Naive thymus-derived CD4-positive, alpha-beta T cell (primary cell): ENCODE measurements around the gene ITGAL. TPM values are rescaled to one million over a fixed set of nuclear protein-coding genes. Genes with fewer than 3 reads are reported as not detected.
"Not testable (repeated sequence)": the region's sequence is repeated elsewhere in the genome, so short reads cannot be mapped to it uniquely, and the experiment has no call there.

ENCODE experiments used
- ATAC-seq: fragments of 150-1000 bp; cut with Tn5 transposase; 2 replicates; pipeline ENCODE4 v1.10.0; 2021; ENCODE audit warnings: mild to moderate bottlenecking, moderate library complexity
- CTCF ChIA-PET: fragments of 350-600 bp; sonication (Branson Sonifier 250); formaldehyde crosslinking; loops from one replicate; lab custom pipeline; 2021; ENCODE audit warnings: antibody characterized with exemption; lab: Charles Lee
- POLR2A ChIA-PET: fragments of 350-600 bp; sonication (Branson Sonifier 250); formaldehyde crosslinking; loops from one replicate; lab custom pipeline; 2021; ENCODE audit warnings: antibody characterized with exemption, inconsistent platforms; lab: Charles Lee
- DNase-seq, 9 donors: peaks; one replicate each; pipeline versions ENCODE4 v3.0.0 to v3.0.0-alpha.2; 2020 to 2022; ENCODE audit warnings: mixed read lengths in 1 of 9
- H3K27ac ChIP-seq: one replicate; pipeline ENCODE4 v1.7.0; 2013; ENCODE audit warnings: mild to moderate bottlenecking, low read depth, low read length, moderate library complexity
- H3K27me3 ChIP-seq, 2 donors: one replicate each; pipeline ENCODE4 v1.7.0; 2013; ENCODE audit warnings: low read length in 2 of 2, mild to moderate bottlenecking in 2 of 2, moderate library complexity in 2 of 2; ENCODE audit not compliant: control insufficient read depth in 2 of 2, insufficient read depth in 2 of 2
- H3K36me3 ChIP-seq, 3 experiments: 1 replicate in 2 of 3; 2 replicates in 1 of 3; pipeline ENCODE4 v1.7.0; 2013; ENCODE audit warnings: low read length in 3 of 3, mild to moderate bottlenecking in 3 of 3, moderate library complexity in 1 of 3; ENCODE audit not compliant: insufficient read depth in 3 of 3, control insufficient read depth in 2 of 3
- H3K4me1 ChIP-seq, 2 donors: one replicate each; pipeline ENCODE4 v1.7.0; 2013; ENCODE audit warnings: low read length in 2 of 2, mild to moderate bottlenecking in 2 of 2, moderate library complexity in 1 of 2; ENCODE audit not compliant: control insufficient read depth in 2 of 2, insufficient read depth in 2 of 2
- H3K4me3 ChIP-seq: 2 replicates; pipeline ENCODE4 v1.7.0; 2013; ENCODE audit warnings: mild to moderate bottlenecking, low read length
- H3K9me3 ChIP-seq, 3 experiments: 1 replicate in 2 of 3; 2 replicates in 1 of 3; pipeline ENCODE4 v1.7.0; 2013; ENCODE audit warnings: low read length in 3 of 3; ENCODE audit not compliant: control insufficient read depth in 2 of 3
- H3K27ac Mint-ChIP-seq, 9 donors: one replicate each; pipeline ENCODE4 v1.8.0; 2020 to 2022; ENCODE audit warnings: mixed read lengths in 9 of 9, mild to moderate bottlenecking in 8 of 9, moderate library complexity in 5 of 9, inconsistent platforms in 2 of 9
- H3K27me3 Mint-ChIP-seq, 5 donors: one replicate each; pipeline ENCODE4 v1.8.0; 2021 to 2022; ENCODE audit warnings: mixed read lengths in 5 of 5, mild to moderate bottlenecking in 1 of 5
- H3K36me3 Mint-ChIP-seq, 5 donors: one replicate each; pipeline ENCODE4 v1.8.0; 2020 to 2022; ENCODE audit warnings: mixed read lengths in 5 of 5, mild to moderate bottlenecking in 3 of 5, inconsistent platforms in 1 of 5
- H3K4me1 Mint-ChIP-seq, 7 donors: one replicate each; pipeline ENCODE4 v1.8.0; 2020 to 2022; ENCODE audit warnings: mixed read lengths in 7 of 7, mild to moderate bottlenecking in 3 of 7, inconsistent platforms in 1 of 7
- H3K4me3 Mint-ChIP-seq, 10 donors: one replicate each; pipeline ENCODE4 v1.8.0; 2020 to 2022; ENCODE audit warnings: mild to moderate bottlenecking in 10 of 10, mixed read lengths in 10 of 10, moderate library complexity in 6 of 10, inconsistent platforms in 2 of 10
- H3K9me3 Mint-ChIP-seq, 11 donors: one replicate each; pipeline ENCODE4 v1.8.0; 2020 to 2022; ENCODE audit warnings: mixed read lengths in 11 of 11, mild to moderate bottlenecking in 4 of 11, inconsistent platforms in 1 of 11, moderate library complexity in 1 of 11
- intact Hi-C, 2 donors: fragments of 100-400 bp; cut with micrococcal nuclease; formaldehyde crosslinking; loops; one replicate each; pipeline ENCODE4 v1.15.1; 2023
- polyA plus RNA-seq, 2 donors: library from polyadenylated mRNA; unstranded; fragments of 300-500 nt; fragmentation: Illumina TruSeq; gene quantifications; one replicate each; pipeline ENCODE4 v1.2.3, GENCODE V29; 2021
- total RNA-seq, 6 experiments: library from RNA in 5 of 6; stranded (reverse) in 5 of 6; gene quantifications; 1 replicate in 5 of 6; 2 replicates in 1 of 6; pipeline ENCODE4 v1.2.3 and lab custom pipeline; 2021 to 2026

The ITGAL gene
- total and polyA plus RNA-seq, 7 experiments from 2014 or later: 110 to 629 (median 411) TPM

DNA sequence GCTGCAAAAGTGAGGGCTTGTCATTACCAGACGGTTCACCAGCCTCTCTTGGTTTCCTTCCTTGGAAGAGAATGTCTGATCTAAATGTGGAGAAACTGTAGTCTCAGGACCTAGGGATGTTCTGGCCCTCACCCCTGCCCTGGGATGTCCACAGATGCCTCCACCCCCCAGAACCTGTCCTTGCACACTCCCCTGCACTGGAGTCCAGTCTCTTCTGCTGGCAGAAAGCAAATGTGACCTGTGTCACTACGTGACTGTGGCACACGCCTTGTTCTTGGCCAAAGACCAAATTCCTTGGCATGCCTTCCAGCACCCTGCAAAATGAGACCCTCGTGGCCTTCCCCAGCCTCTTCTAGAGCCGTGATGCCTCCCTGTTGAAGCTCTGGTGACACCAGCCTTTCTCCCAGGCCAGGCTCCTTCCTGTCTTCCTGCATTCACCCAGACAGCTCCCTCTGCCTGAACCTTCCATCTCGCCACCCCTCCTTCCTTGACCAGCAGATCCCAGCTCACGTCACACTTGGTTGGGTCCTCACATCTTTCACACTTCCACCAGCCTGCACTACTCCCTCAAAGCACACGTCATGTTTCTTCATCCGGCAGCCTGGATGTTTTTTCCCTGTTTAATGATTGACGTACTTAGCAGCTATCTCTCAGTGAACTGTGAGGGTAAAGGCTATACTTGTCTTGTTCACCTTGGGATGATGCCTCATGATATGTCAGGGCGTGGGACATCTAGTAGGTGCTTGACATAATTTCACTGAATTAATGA is 49.5 kb downstream of the ITGAL start:
- Mint-ChIP-seq H3K4me1 (peaks cover 0 to 25% (median 6%) of the 10 kb centered on the region in 7 donors), H3K36me3 (peaks cover 8 to 34% (median 13%) of the 10 kb centered on the region in 5 donors), H3K27ac (peak overlapping the region in 4 of 9 donors; percentile 26 to 69 (median 50)), H3K9me3 (peaks cover 0 to 2% (median 0%) of the 10 kb centered on the region in 11 donors), H3K4me3 (peak overlapping the region in 1 of 10 donors; percentile 35), H3K27me3 (no peaks in the 10 kb centered on the region)
- H3K27ac ChIP-seq: no peak overlapping the region
- H3K4me1 ChIP-seq: no peaks in the 10 kb centered on the region
- DNase-seq (no peak), ATAC-seq (no peak)
- CTCF ChIA-PET: interaction anchor here (0.6 to 1.2 kb wide), 2 partner anchors 13 to 14 kb away, joined by 3 read pairs; no protein-coding TSS in a partner anchor
- no peaks in the 10 kb centered on the region for H3K27me3 ChIP-seq
- intact Hi-C loops: no loop called here
- POLR2A ChIA-PET: interaction anchor here (0.6 to 1.5 kb wide), 7 partner anchors 12 to 50 kb away, joined by 3 to 6 read pairs (median 4); partner anchors contain the start of genes ZNF688 and ZNF764
- H3K36me3 ChIP-seq: peaks cover 13 to 55% (median 14%) of the 10 kb centered on the region in 3 experiments
- no peak overlapping the region for H3K4me3 ChIP-seq
- H3K9me3 ChIP-seq: no peaks in the 10 kb centered on the region

DNA sequence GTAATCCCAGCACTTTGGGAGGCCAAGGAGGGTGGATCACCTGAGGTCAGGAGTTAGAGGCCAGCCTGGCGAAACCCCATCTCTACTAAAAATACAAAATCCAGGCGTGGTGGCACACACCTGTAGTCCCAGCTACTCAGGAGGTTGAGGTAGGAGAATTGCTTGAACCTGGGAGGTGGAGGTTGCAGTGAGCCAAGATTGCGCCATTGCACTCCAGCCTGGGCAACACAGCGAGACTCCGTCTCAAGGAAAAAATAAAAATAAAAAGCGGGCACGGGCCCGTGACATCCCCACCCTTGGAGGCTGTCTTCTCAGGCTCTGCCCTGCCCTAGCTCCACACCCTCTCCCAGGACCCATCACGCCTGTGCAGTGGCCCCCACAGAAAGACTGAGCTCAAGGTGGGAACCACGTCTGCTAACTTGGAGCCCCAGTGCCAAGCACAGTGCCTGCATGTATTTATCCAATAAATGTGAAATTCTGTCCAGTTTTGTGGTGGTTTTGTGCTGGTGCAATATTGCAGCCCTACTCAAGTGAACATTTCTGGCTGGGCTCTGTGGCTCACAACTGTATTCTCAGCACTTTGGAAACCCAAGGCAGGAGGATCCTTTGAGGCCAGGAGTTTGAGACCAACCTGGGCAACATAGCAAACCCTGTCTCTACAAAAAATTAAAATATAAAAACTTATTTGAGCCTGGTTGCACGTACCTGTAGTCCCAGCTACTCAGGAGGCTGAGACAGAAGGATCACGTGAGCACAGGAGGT is 50.3 kb downstream of the ITGAL start:
- ChIA-PET CTCF (interaction anchor here (0.6 to 1.2 kb wide), 2 partner anchors 12 to 15 kb away, joined by 3 read pairs; no protein-coding TSS in a partner anchor), POLR2A (interaction anchor here (0.6 to 1.5 kb wide), 9 partner anchors 11 to 80 kb away, joined by 3 to 6 read pairs (median 3); partner anchors contain the start of genes ZNF688 and ZNF764)
- peak overlapping the region in 1 of 10 donors; percentile 35 for H3K4me3 Mint-ChIP-seq
- H3K9me3 Mint-ChIP-seq, H3K4me3 ChIP-seq, H3K9me3 ChIP-seq, H3K27ac ChIP-seq, H3K27me3 Mint-ChIP-seq, DNase-seq, H3K4me1 ChIP-seq, intact Hi-C loops, H3K27me3 ChIP-seq, ATAC-seq: not testable (repeated sequence)
- H3K36me3 Mint-ChIP-seq: peaks cover 8 to 31% (median 13%) of the 10 kb centered on the region in 5 donors
- peaks cover 6 to 26% (median 13%) of the 10 kb centered on the region in 7 donors for H3K4me1 Mint-ChIP-seq
- peak overlapping the region in 3 of 9 donors; percentile 26 to 65 (median 43) for H3K27ac Mint-ChIP-seq
- peaks cover 8 to 48% (median 13%) of the 10 kb centered on the region in 3 experiments for H3K36me3 ChIP-seq

DNA sequence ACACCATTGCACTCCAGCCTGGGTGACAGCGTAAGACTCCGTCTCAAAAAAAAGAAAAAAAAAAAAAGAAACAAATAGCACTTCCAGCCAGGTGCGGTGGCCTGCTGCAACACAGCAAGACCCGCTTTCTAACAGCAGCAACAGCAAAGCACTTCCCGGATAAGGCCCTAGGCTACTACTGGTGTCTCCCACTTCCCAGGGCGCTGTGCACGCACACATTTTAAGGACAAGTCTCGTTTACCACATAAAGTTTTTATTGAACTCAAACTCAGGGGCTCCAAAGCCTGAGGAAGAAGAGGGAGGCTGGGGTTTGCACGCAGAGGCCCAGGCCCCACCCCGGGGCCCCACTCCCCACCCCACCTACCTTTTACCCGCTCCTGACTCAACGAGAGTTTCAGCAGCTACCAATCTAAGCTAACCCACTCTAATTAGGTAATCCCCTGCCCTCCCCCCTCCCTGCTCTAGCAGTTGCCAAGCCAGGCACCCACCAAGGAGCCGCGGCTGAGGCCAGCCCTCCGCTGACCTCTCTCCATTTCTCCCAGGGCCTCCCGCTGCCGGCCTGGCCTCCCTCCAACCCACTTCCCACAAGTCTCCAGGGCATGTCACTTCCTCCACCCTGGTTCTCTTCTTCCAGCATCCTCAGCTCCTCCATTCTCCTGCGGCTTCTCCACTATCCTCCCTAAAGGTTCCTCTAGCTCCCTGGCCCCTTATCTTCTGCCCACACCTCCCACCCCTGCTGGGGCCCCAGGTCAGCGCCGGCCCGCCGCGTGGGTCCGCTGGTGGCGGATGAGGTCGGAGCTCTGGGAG is 51.4 kb downstream of the ITGAL start:
- no peaks in the 10 kb centered on the region for H3K27me3 Mint-ChIP-seq
- peaks cover 6 to 37% (median 7%) of the 10 kb centered on the region in 3 experiments for H3K36me3 ChIP-seq
- ChIA-PET CTCF (interaction anchor here (0.9 to 1.2 kb wide), 2 partner anchors 12 to 75 kb away, joined by 3 to 6 read pairs; no protein-coding TSS in a partner anchor), POLR2A (interaction anchor here (0.5 to 2.1 kb wide), 7 partner anchors 10 to 94 kb away, joined by 3 to 13 read pairs (median 3); partner anchors contain the start of genes DCTPP1, ZNF688 and ZNF747)
- H3K36me3 Mint-ChIP-seq: peaks cover 5 to 21% (median 10%) of the 10 kb centered on the region in 5 donors
- no peaks in the 10 kb centered on the region for H3K9me3 ChIP-seq
- H3K27ac ChIP-seq: no peak overlapping the region
- H3K9me3 Mint-ChIP-seq: peaks cover 0 to 2% (median 0%) of the 10 kb centered on the region in 11 donors
- DNase-seq: no peak
- H3K27ac Mint-ChIP-seq: no peak overlapping the region
- H3K27me3 ChIP-seq: no peaks in the 10 kb centered on the region
- H3K4me3 ChIP-seq: no peak overlapping the region
- no peak for ATAC-seq
- H3K4me1 Mint-ChIP-seq: peaks cover 14 to 29% (median 21%) of the 10 kb centered on the region in 7 donors
- peak overlapping the region in 1 of 10 donors; percentile 40 for H3K4me3 Mint-ChIP-seq
- intact Hi-C loops: no loop called here
- peaks cover 0 to 7% of the 10 kb centered on the region in 2 donors for H3K4me1 ChIP-seq

DNA sequence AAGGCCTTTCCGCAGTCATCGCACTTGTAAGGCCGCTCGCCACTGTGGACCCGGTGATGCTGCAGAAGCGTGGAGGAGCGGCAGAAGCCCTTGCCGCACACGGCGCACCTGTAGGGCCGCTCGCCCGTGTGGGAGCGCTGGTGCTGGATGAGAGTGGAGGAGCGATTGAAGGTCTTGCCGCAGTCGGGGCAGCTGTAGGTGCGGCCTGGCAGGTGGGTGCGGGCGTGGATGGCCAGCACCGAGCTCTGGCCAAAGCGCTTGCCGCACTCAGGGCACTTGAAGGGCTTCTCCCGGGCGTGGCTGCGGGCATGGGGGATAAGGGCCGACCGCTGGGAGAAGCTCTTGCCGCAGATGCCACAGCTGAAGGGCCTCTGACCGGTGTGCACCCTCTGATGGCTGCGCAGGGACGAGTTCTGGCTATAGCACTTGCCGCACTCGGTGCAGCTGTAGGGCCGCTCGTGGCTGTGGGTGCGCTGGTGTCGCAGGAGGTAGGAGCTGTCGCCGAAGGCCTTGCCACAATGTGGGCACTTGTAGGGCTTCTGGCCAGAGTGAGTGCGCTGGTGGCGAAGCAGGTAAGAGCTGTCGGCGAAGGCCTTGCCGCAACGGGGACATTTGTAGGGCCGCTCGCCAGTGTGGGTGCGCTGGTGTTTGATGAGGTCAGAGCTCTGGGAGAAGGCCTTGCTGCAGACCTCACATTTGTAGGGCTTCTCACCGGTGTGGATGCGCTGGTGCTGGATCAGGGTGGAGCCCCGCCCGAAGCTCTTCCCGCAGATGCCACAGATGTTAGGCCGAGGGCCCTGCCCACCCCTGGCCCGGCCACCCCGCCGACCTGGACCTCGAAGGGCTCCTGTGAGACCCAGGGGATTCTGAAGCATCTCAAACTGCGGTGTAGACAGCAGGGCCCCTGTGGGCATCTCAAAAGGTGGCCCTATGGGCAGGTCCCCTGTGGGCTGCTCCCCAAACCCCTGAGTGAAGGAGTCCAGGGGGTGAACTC is 52.3 kb downstream of the ITGAL start:
- ChIA-PET CTCF (interaction anchor here (0.7 to 1.2 kb wide), 5 partner anchors 10 to 104 kb away, joined by 3 to 6 read pairs (median 3); partner anchors contain the start of gene ZNF747), POLR2A (interaction anchor here (0.5 to 2.1 kb wide), 9 partner anchors 9 to 95 kb away, joined by 3 to 13 read pairs (median 3); partner anchors contain the start of genes DCTPP1, ZNF688 and ZNF747)
- Histone ChIP-seq H3K27me3 (no peaks in the 10 kb centered on the region), H3K4me1 (peaks cover 0 to 9% of the 10 kb centered on the region in 2 donors), H3K9me3 (no peaks in the 10 kb centered on the region), H3K4me3 (no peak overlapping the region), H3K36me3 (peaks cover 0 to 28% (median under 1%) of the 10 kb centered on the region in 3 experiments), H3K27ac (no peak overlapping the region)
- intact Hi-C loops: no loop called here
- H3K27me3 Mint-ChIP-seq: no peaks in the 10 kb centered on the region
- peak overlapping the region in 4 of 9 donors; percentile 25 to 56 (median 42) for H3K27ac Mint-ChIP-seq
- peak overlapping the region in 6 of 10 donors; percentile 32 to 65 (median 42) for H3K4me3 Mint-ChIP-seq
- H3K4me1 Mint-ChIP-seq: peaks cover 17 to 26% (median 23%) of the 10 kb centered on the region in 7 donors
- ATAC-seq (no peak), DNase-seq (no peak)
- H3K36me3 Mint-ChIP-seq: peaks cover 0 to 12% (median under 1%) of the 10 kb centered on the region in 5 donors
- H3K9me3 Mint-ChIP-seq: peaks cover 0 to 2% (median 0%) of the 10 kb centered on the region in 11 donors

DNA sequence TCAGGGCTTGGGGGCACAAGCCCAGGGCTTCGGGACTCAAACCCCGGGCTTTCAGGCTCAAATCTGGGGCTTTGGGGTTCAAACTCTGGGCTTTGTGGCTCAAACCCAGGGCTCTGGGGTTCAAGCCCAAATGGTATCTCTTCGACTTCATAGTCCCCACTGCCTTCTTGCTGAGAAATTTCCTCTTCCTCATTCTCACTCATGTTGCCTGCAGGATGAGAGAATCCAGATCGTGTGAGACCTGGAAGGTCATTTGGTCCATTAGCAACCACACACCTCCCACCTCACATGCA is 53.2 kb downstream of the ITGAL start:
- Histone ChIP-seq H3K27ac (peak overlapping the region; percentile 76), H3K4me3 (peak overlapping the region; percentile 48), H3K27me3 (no peaks in the 10 kb centered on the region), H3K36me3 (peaks cover 0 to 20% (median 0%) of the 10 kb centered on the region in 3 experiments), H3K4me1 (peaks cover 0 to 10% of the 10 kb centered on the region in 2 donors), H3K9me3 (no peaks in the 10 kb centered on the region)
- DNase-seq (no peak), ATAC-seq (no peak)
- no peaks in the 10 kb centered on the region for H3K27me3 Mint-ChIP-seq
- H3K4me3 Mint-ChIP-seq: peak overlapping the region; percentile 61 to 93 (median 85)
- H3K27ac Mint-ChIP-seq: peak overlapping the region in 8 of 9 donors; percentile 28 to 94 (median 72)
- POLR2A ChIA-PET: interaction anchor here (1.2 to 2.1 kb wide), 3 partner anchors 10 to 45 kb away, joined by 3 to 13 read pairs (median 4); partner anchors contain the start of genes ZNF688 and ZNF747
- intact Hi-C loops: loop anchor here (2.0 kb wide), 8 partner anchors 33 to 173 kb away; partner anchors contain the start of genes ITGAL (in 2 of the 2), ZNF785 (in 2 of the 2), PRR14 (in 1 of the 2) and SRCAP (in 1 of the 2)
- CTCF ChIA-PET: interaction anchor here (0.7 to 1.1 kb wide), 3 partner anchors 9 to 103 kb away, joined by 3 to 5 read pairs (median 3); partner anchors contain the start of gene ZNF747
- H3K9me3 Mint-ChIP-seq: peaks cover 0 to 2% (median 0%) of the 10 kb centered on the region in 11 donors
- H3K4me1 Mint-ChIP-seq: peaks cover 17 to 32% (median 28%) of the 10 kb centered on the region in 7 donors
- peaks cover 0 to 6% (median 0%) of the 10 kb centered on the region in 5 donors for H3K36me3 Mint-ChIP-seq
